Measurements from ENCODE around the gene LDLRAP1. TPM values are rescaled to one million over a fixed set of nuclear protein-coding genes. Genes with fewer than 3 reads are reported as not detected.
"Not testable (repeated sequence)": the region's sequence is repeated elsewhere in the genome, so short reads cannot be mapped to it uniquely, and the experiment has no call there.

Gene LDLRAP1
- total and polyA plus RNA-seq, 2 experiments from 2014 or later: 23.6 to 26.9 TPM

DNA sequence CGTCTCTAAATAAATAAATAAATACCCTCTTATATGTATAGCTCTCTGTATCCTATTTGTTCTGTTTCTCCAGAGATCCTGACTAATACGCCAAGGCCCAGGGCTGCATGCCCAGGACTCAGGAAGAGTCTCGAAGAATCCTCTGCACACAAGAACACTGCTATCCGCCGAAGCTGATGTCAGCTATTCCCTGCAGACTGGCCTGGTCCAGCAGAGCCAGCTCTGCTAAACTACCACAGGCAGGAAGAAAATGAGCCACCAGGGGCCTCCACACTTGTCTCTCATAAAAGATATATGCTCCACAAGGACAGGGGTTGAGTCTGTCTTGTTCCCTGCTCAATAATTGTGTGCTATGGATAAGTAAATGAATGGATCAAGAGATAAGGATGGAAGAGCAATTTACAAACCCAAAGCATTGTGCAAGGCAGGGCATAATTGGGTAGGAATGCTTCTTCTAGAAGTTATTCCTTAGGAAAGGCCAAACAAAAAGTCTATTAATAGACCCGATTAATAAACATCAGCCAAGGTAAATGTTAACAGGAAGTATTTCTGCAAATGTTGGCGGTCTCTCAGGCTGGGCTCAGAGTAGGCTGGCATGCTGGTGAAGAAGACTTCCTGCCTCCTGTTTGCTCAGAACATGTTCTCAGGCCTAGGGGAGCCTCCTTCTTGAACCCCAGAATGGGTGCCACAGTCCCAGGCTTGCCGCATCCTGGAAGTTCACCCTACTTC, 46.9 kb downstream of the LDLRAP1 start:
- Histone ChIP-seq H4K20me1 (ENCODE audit: insufficient read depth) (no peaks in the 10 kb centered on the region), H2AFZ (no peak overlapping the region), H3K9ac (no peak overlapping the region), H3K27ac (no peak overlapping the region), H3K36me3 (ENCODE audit: low read depth) (no peaks in the 10 kb centered on the region), H3K4me3 (no peak overlapping the region), H3K27me3 (replicated peaks; ENCODE audit: insufficient read depth) (no peaks in the 10 kb centered on the region), H3K79me2 (ENCODE audit: insufficient read depth) (no peaks in the 10 kb centered on the region), H3K4me1 (ENCODE audit: insufficient read depth) (no peaks in the 10 kb centered on the region), H3K4me2 (ENCODE audit: unreplicated experiment) (no peak overlapping the region), H3F3A (ENCODE audit: insufficient read depth) (no peaks in the 10 kb centered on the region), H3K9me2 (ENCODE audit: insufficient read depth) (no peaks in the 10 kb centered on the region), H3K9me3 (ENCODE audit: low read depth) (no peaks in the 10 kb centered on the region)
- in situ Hi-C loops (cut with MboI): no loop called here
- no peak for TF ChIP-seq EZH2 (IDR thresholded peaks at IDR 0.05; ENCODE audit: insufficient read depth, poor library complexity, severe bottlenecking)
- TF ChIP-seq EZH2phosphoT487 (IDR thresholded peaks at IDR 0.05; ENCODE audit: insufficient read depth, low read depth): no peak
- WGBS, 2 experiments (ENCODE audit: low coverage in 1 of 2, low lambda C conversion rate in 2 of 2, missing lambda C conversion rate in 2 of 2): 57 to 58% methylated on average over 8 of the region's 8 CpGs
- DNase-seq: peak; percentile 49

DNA sequence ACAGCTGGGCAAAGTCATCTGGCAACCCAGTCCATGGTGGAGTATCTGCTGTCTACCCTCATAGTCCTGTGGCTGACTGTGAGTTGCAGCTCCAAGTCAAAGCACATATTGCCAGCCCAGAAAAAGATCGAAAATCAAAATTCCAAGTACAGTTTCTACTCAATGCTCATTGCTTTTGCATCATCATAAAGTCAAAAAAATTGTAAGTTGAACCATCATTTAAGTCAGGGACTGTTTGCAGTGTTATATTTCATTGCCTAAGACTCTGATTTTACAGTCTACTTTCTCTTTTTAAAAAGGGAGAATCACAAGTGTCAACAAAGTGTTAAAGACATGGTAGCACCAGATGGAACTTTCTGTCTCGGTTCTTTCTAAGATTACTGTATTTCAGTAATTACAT, 50.5 kb downstream of the LDLRAP1 start:
- TF ChIP-seq EZH2 (IDR thresholded peaks at IDR 0.05; ENCODE audit: insufficient read depth, poor library complexity, severe bottlenecking) (no peak), EZH2phosphoT487 (IDR thresholded peaks at IDR 0.05; ENCODE audit: insufficient read depth, low read depth) (no peak)
- no peaks in the 10 kb centered on the region for H3K4me1 ChIP-seq (ENCODE audit: insufficient read depth)
- no peaks in the 10 kb centered on the region for H3K9me2 ChIP-seq (ENCODE audit: insufficient read depth)
- H3K27me3 ChIP-seq (replicated peaks; ENCODE audit: insufficient read depth): no peaks in the 10 kb centered on the region
- H3F3A ChIP-seq (ENCODE audit: insufficient read depth): no peaks in the 10 kb centered on the region
- no peaks in the 10 kb centered on the region for H3K36me3 ChIP-seq (ENCODE audit: low read depth)
- no peaks in the 10 kb centered on the region for H3K79me2 ChIP-seq (ENCODE audit: insufficient read depth)
- 16 to 17% methylated on average over 2 of the region's 2 CpGs for whole genome bisulfite sequencing, 2 experiments (ENCODE audit: low coverage in 1 of 2, low lambda C conversion rate in 2 of 2, missing lambda C conversion rate in 2 of 2)
- H3K4me3 ChIP-seq: no peak overlapping the region
- H2AFZ ChIP-seq: no peak overlapping the region
- H4K20me1 ChIP-seq (ENCODE audit: insufficient read depth): no peaks in the 10 kb centered on the region
- no peak for DNase-seq
- no peak overlapping the region for H3K4me2 ChIP-seq (ENCODE audit: unreplicated experiment)
- no peaks in the 10 kb centered on the region for H3K9me3 ChIP-seq (ENCODE audit: low read depth)
- no peak overlapping the region for H3K9ac ChIP-seq
- H3K27ac ChIP-seq: no peak overlapping the region
- in situ Hi-C loops (cut with MboI): no loop called here

DNA sequence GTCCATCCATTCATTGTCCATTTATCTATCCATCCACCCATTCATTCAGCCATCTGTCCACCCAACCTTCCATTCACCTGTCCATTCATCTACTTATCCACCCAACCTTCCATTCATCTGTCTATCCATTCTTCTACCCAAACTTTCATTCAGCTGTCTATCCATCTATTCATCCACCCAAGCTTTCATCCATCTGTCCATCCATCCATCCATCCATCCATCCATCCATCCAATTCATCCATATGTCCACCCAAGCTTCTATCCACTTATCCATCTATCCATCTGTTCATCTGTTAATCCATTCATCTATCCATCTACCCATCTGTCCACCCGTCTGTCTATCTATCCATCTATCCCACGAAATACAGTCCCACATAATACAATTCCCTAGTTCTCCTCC, 51.6 kb downstream of the LDLRAP1 start:
- Histone ChIP-seq H3K79me2 (ENCODE audit: insufficient read depth) (no peaks in the 10 kb centered on the region), H3K4me3 (no peak overlapping the region), H2AFZ (no peak overlapping the region), H3K9me3 (ENCODE audit: low read depth) (no peaks in the 10 kb centered on the region), H3F3A (ENCODE audit: insufficient read depth) (no peaks in the 10 kb centered on the region), H3K27me3 (replicated peaks; ENCODE audit: insufficient read depth) (no peaks in the 10 kb centered on the region), H3K4me2 (ENCODE audit: unreplicated experiment) (no peak overlapping the region), H3K36me3 (ENCODE audit: low read depth) (no peaks in the 10 kb centered on the region), H3K9ac (no peak overlapping the region), H3K4me1 (ENCODE audit: insufficient read depth) (no peaks in the 10 kb centered on the region), H3K27ac (no peak overlapping the region), H3K9me2 (ENCODE audit: insufficient read depth) (no peaks in the 10 kb centered on the region), H4K20me1 (ENCODE audit: insufficient read depth) (no peaks in the 10 kb centered on the region)
- WGBS, 2 experiments (ENCODE audit: low coverage in 1 of 2, low lambda C conversion rate in 2 of 2, missing lambda C conversion rate in 2 of 2): 18 to 19% methylated on average over 2 of the region's 2 CpGs
- TF ChIP-seq EZH2 (IDR thresholded peaks at IDR 0.05; ENCODE audit: insufficient read depth, poor library complexity, severe bottlenecking) (no peak), EZH2phosphoT487 (IDR thresholded peaks at IDR 0.05; ENCODE audit: insufficient read depth, low read depth) (no peak)
- DNase-seq: no peak
- in situ Hi-C loops (cut with MboI): no loop called here

DNA sequence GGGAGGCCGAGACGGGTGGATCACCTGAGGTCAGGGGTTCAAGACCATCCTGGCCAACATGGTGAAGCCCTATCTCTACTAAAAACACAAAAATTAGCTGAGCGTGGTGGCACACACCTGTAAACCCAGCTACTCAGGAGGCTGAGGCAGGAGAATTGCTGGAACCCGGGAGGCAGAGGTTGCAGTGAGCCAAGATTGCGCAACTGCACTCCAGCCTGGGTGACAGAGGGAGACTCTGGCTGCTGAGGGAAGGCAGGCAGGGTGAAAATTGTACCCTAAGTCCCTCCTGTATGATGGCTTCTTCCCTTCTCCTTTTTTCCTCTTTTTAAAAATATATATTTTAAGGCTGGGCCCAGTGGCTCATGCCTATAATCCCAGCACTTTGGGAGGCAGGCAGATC, 53.2 kb downstream of the LDLRAP1 start:
- H3K79me2 ChIP-seq (ENCODE audit: insufficient read depth); H3K27ac ChIP-seq; H3K4me1 ChIP-seq (ENCODE audit: insufficient read depth); H3F3A ChIP-seq (ENCODE audit: insufficient read depth); in situ Hi-C loops (cut with MboI); DNase-seq; H3K4me3 ChIP-seq; H3K9me2 ChIP-seq (ENCODE audit: insufficient read depth); H3K9ac ChIP-seq; H2AFZ ChIP-seq; H3K9me3 ChIP-seq (ENCODE audit: low read depth); H3K36me3 ChIP-seq (ENCODE audit: low read depth); H3K4me2 ChIP-seq (ENCODE audit: unreplicated experiment); H4K20me1 ChIP-seq (ENCODE audit: insufficient read depth); H3K27me3 ChIP-seq (replicated peaks; ENCODE audit: insufficient read depth): not testable (repeated sequence)
- 73 to 83% methylated on average over 5 of the region's 5 CpGs for WGBS, 2 experiments (ENCODE audit: low coverage in 1 of 2, low lambda C conversion rate in 2 of 2, missing lambda C conversion rate in 2 of 2)

DNA sequence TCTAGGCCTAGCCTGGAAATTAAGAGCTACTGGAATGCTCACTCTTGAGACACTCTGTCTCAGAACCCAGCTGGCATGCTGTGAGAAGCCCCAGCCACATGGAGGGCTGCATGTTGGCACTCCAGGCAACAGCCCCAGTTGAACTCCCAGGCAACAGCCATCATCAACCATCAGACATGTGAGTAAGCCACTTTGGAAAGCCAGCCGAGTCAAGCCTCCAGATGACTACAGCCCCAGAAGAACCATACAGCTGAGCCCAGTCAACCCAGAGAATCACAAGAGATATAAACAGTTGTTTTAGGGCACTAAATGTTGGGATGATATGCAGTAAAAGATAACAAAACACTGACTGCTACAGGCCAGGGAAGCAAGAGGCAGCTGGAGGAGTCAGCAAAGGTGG, 55.5 kb downstream of the LDLRAP1 start:
- Histone ChIP-seq H3K36me3 (ENCODE audit: low read depth) (no peaks in the 10 kb centered on the region), H3K4me2 (ENCODE audit: unreplicated experiment) (no peak overlapping the region), H3K9me3 (ENCODE audit: low read depth) (no peaks in the 10 kb centered on the region), H3K9ac (no peak overlapping the region), H3K27me3 (replicated peaks; ENCODE audit: insufficient read depth) (no peaks in the 10 kb centered on the region), H3K79me2 (ENCODE audit: insufficient read depth) (no peaks in the 10 kb centered on the region), H2AFZ (no peak overlapping the region), H3F3A (ENCODE audit: insufficient read depth) (no peaks in the 10 kb centered on the region), H4K20me1 (ENCODE audit: insufficient read depth) (no peaks in the 10 kb centered on the region), H3K4me3 (no peak overlapping the region), H3K4me1 (ENCODE audit: insufficient read depth) (no peaks in the 10 kb centered on the region), H3K9me2 (ENCODE audit: insufficient read depth) (no peaks in the 10 kb centered on the region), H3K27ac (no peak overlapping the region)
- in situ Hi-C loops (cut with MboI): no loop called here
- DNase-seq: no peak
- 82 to 93% methylated on average over 1 of the region's 1 CpG for WGBS, 2 experiments (ENCODE audit: low coverage in 1 of 2, low lambda C conversion rate in 2 of 2, missing lambda C conversion rate in 2 of 2)
- TF ChIP-seq EZH2 (IDR thresholded peaks at IDR 0.05; ENCODE audit: insufficient read depth, poor library complexity, severe bottlenecking) (no peak), EZH2phosphoT487 (IDR thresholded peaks at IDR 0.05; ENCODE audit: insufficient read depth, low read depth) (no peak)

Measured in GM23248 (cell line).